ENCODE results near the gene SIAH3. TPM values are rescaled to one million over a fixed set of nuclear protein-coding genes. Genes with fewer than 3 reads are reported as not detected.
"Not testable (repeated sequence)": the region's sequence is repeated elsewhere in the genome, so short reads cannot be mapped to it uniquely, and the experiment has no call there.

SIAH3 gene
- under 1 TPM; 0.04 to 0.22 (median 0.15) TPM for polyA plus RNA-seq (ENCODE audit: insufficient read depth in 1 of 5, insufficient read length in 5 of 5, low replicate concordance in 1 of 5)
- long read RNA-seq, donor 1 = 0 reads
- long read RNA-seq, donor 2 = 0 reads
- long read RNA-seq, donor 3 = 0 reads
- long read RNA-seq, donor 4 = 0 reads
- long read RNA-seq, donor 5 = 0 reads
- long read RNA-seq, donor 6 = 0 reads
- long read RNA-seq, donor 7 = 0 reads
- long read RNA-seq, donor 8 = 0 reads

DNA sequence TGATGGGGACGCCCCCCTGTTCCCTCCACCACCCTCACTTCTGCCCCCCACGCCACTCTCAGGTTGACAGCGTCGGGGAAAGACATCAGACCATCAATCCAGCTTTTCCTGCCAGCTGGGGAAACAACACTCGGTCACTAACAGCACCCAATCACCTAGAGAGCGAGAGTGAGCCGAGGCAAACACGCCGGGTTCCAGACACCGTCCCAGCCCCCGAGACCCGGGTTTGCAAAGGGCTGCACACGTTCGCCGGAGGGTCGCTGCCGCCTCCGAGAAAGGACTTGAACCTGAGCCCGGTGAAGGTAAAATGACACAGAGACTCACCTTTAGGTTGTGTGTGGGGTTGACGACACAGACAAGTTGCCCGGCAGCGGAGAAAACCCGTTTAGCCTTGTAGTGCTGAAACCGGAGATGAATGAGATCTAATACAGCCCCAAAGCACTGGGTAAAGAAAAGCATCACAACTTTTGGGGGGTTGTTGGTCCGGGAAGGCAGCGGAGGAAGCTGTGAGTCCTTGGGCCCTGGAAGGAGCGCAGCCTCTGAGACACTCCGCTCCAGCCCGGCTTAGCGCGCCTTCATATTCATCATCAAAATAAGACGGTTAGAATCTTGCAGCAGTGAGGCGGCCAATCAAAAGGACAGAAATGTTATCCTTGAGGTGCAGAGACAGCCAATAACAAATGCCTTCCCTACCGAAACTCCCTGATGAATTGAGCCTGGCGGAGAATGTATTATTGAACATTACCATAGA is at the start of gene SIAH3:
TSS of gene SIAH3 (minus strand) at position 583 of the 751 bp plus-strand sequence. CDS start at position 459, 124 bp downstream.
- no peak for DNase-seq

DNA sequence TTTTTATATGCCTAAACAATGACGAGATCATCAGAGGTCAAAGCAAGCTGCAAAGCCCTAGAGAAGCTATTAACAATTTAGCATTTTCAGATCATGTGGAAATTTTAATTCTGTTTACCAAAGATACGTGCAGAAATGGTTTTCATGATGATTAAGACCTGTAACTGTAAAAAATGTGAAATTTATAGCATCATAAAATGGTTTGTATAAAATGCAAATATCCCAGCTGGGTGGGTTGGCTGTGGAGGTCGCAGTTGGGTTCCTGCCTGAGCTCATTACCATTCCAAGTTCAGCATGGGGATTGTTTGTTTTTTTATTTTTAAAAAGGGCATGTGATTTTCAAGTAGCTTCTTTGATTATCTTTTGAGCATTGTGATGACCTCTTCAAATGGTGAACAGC is 47.9 kb upstream of the SIAH3 start:
- DNase-seq = no peak

- no peak for DNase-seq
Measured at GRCh38 chr13:45897562-45897961, 46.0 kb upstream of the SIAH3 start.

DNA sequence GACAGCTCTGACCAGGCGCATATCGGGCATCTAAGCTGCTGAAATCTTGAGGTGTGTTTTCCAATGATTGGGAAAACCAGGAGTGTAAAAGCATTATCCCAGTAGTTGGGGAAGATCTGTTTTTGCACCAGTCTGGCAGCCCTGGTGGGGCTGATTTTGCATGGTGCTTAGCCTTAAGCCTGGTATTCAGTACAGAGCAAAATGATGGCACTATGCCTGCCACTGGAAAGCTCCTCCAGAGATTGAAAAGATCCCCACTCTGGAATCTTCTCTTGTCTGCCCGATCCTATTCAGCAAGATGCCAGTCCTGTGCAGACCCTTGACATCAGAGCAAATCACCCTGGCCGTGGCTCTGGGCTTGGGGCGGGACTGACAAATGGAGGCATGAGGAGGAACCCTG is 44.7 kb upstream of the SIAH3 start:
- DNase-seq = no peak

DNA sequence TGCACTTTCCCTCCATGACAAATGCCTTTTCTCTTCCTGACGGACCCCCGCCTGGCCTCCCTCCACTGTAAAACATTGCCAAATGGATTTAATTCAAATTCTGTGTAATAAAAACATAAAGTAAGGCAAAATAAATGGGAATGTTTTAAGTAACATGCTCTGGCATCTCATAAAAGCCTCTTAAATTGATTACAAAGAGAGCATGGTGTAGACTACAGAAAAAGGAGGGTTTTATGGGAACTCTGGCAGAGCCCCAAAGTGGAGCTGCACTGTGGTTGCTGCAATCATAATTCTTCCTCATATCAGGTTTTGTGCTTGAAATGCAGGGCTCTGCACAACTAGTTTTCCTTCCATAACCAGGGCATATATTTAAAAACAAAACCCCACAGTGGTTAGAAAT is 44.3 kb upstream of the SIAH3 start:
- peak in 1 of 2 donors; percentile 36 for DNase-seq

- no peak for DNase-seq
Measured at GRCh38 chr13:45892513-45892912, 41.0 kb upstream of the SIAH3 start.

DNA sequence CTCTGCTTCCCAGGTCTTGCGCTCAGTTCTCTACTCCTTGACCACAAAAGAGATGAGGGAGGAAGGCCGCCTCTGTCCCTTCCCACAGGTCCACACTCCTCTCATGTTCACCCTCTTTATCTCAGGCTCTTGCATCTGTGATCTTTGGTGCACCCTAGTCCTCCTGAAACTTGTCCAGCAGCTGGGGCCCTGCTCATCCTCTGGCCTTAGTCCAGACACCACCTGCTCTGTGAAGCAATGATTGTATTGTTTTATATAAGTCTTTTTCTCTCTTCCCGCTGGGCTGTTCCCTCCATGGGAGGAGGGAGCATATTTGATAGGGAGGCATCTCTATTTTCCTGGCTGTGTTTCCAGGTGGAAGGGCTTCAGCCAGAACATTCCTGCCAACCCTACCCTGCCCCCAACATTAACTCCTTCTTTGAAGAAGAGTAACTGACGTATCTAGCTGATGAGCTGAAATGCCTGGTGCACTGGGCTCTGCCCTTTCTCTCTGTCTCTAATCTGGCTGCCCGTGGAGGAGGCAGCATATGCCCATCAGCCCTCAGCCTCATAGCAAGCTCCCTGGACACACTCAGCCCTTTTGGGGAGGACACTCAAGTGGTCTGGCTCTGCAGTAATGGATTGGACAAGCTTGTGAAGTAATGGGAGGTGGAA is 38.2 kb upstream of the SIAH3 start:
- no peak for DNase-seq

DNA sequence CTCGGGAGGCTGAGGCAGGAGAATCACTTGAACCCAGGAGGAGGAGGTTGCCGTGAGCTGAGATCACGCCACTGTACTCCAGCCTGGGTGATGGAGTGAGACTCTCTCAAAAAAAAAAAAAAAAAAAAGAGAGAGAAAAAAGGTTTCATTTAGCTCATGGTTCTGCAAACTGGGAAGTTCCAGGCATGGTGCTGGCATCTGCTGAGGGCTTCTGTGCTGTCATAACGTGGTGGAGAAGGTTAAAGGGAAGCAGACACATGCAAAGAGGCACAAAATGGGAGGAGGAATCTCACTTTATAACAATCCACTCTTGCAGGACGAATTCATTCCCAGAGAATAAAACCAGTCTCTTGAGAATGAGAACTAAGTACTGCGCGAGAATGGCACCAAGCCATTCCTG is 34.9 kb upstream of the SIAH3 start:
- no peak for DNase-seq

- DNase-seq = no peak
Measured at GRCh38 chr13:45885194-45885593, 33.6 kb upstream of the SIAH3 start.

GRCh38 chr13:45882626-45883025 is 31.1 kb upstream of the SIAH3 start:
- no peak for DNase-seq

DNA sequence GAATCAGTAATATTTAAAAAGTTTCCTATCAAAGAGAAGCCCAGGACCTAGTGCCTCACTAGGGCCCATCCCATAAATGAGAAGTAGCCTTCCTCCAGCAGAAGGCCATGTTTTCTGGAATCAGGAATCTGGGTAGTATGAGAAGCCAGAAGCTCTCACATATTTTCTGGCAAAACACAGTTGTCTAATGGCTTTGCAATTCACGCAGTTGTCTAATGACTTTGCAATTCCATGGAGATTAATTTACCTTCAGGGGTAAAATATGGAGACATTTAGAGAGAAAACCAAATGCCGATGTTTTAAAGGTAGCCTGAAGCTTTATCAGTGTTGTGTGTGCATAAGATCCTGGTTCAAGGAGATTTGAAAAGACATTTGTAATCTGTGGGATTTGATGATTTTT is 29.8 kb upstream of the SIAH3 start:
- no peak for DNase-seq

DNA sequence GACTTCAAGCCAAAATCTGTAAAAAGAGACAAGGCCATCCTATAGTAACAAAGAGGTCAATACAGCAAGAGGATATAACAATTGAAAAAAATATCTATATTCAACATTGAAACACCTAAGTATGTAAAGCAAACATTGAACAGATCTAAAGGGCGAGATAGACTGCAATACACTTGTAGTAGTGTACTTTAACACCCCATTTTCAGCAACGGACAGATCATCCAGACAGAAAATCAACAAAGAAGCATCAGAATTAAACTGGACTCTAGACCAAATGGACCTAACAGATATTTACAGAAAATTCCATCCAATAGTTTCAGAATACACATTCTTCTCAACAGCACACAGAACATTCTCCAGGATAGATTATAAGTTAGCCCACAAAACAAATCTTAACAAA is 28.7 kb upstream of the SIAH3 start:
- DNase-seq = no peak

- no peak for DNase-seq
Measured at GRCh38 chr13:45879666-45880065, 28.1 kb upstream of the SIAH3 start.

GRCh38 chr13:45878966-45879365 is 27.4 kb upstream of the SIAH3 start:
- no peak for DNase-seq

GRCh38 chr13:45876781-45877180 is 25.2 kb upstream of the SIAH3 start:
- no peak for DNase-seq

DNA sequence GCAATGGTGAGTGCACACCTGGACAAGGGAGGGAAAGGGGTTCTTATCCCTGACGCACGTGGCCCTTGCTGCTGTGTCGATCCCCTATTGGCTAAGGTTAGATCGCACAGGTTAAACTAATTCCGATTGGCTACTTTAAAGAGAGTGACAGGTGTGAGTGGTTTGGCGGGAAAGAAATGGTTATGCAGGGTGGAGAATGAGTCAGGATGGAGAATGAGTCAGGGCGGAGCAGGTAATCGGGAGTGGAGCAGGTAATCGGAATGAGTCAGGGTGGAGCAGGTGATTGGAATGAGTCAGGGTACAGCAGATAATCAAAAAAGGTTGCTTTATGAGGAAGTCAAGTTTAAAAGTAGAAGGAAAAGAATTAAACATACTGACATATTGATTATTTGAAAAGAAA is 24.4 kb upstream of the SIAH3 start:
- no peak for DNase-seq

DNA sequence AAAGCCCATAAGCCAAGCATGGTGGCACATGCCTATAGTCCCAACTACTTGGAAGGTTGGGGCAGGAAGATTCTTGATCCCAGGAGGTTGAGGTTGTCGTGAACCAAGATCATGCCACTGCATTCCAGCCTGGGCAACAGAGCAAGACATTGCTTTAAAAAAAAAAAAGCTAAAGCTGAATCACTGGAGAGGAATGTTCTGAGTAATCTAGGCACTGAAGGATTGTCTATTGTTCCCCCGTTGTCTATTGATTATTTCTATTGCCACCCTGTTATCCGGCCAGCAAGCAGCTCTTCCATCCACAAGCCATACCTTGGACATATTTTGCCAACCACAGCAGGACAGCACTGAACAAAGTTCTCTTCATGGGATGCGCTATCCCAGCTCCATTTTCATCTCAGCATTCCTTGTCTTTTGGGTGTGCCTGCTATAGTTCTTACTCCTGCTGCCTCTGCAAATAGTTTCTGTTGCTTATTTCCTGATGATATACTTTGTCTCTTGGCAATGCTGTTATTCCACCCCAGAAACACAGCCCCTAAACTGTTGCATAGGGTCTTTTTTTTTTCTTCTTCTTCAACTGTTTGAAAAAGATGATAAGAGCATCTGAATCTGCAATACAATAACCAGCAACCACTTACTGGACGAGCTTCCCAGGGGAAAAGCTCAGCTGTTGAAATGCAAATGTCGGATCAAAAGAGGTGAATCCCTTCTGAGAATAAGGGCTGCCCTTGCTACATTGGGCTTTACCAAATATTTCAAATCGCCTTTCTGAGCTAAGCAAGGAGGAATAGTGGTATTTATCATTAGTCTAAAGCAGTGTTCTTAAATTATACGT is 22.2 kb upstream of the SIAH3 start:
- DNase-seq = no peak

GRCh38 chr13:45872566-45872965 is 21.0 kb upstream of the SIAH3 start:
- DNase-seq = no peak

- DNase-seq = not testable (repeated sequence)
Measured at GRCh38 chr13:45871201-45871600, 19.6 kb upstream of the SIAH3 start.

- DNase-seq = no peak
Measured at GRCh38 chr13:45870232-45870631, 18.7 kb upstream of the SIAH3 start.

DNA sequence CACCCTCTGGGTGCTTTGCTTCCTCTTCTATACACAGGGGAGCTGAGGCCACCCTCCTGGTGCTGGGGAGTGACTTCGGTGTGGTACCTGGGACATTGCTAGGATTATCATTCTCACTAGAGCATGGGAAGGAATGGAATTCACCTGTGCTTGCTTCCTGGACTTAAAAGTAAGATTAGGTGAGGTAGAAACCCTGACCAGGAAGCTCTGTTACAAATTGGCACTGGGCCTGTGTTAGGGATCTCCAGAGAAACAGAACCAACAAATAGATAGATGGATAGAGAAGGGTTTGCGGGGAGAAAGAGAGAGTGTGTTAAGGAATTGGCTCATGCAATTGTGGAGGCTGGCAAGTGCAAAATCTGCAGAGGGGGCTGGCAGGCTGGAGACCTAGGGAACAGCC is 13.9 kb upstream of the SIAH3 start:
- no peak for DNase-seq

Measured in right lung (tissue), 10 donors.